Fibroblast of lung (primary cell): ENCODE results near the gene CLK4.

Source experiments
- CTCF ChIP-seq, 2 donors: IDR thresholded peaks in 1 of 2; conservative IDR thresholded peaks in 1 of 2; 1 replicate in 1 of 2; 2 replicates in 1 of 2; pipeline ENCODE4 v1.5.1; 2011 to 2012; ENCODE audit warnings: low read length in 2 of 2, control low read depth in 1 of 2, inconsistent platforms in 1 of 2, low read depth in 1 of 2, mild to moderate bottlenecking in 1 of 2
- EZH2 ChIP-seq: IDR thresholded peaks from 2 replicates; pipeline ENCODE4 v1.5.1; 2012; ENCODE audit warnings: low read length, control low read depth, mild to moderate bottlenecking; ENCODE audit errors: missing control alignments

- TF ChIP-seq CTCF (conservative IDR thresholded peaks at IDR 0.05 in 1 of 2, IDR thresholded peaks at IDR 0.05 in 1 of 2; ENCODE audit: low read depth in 1 of 2, low read length in 2 of 2) (no peak), EZH2 (no peak)
Measured at GRCh38 chr5:178573216-178573615, 53.6 kb downstream of the CLK4 start.
